DND-41 (cell line): ENCODE results near the gene ZFHX3.

Source experiments
- EZH2 ChIP-seq: IDR thresholded peaks from 3 replicates; pipeline ENCODE4 v1.6.1; 2012; ENCODE audit warnings: borderline replicate concordance, low read depth, mild to moderate bottlenecking, moderate library complexity, low read length, inconsistent platforms; ENCODE audit not compliant: severe bottlenecking
- TF ChIP-seq, protein P1 (sequence below): IDR thresholded peaks from 2 replicates; pipeline ENCODE4 v1.5.1; 2012; ENCODE audit warnings: borderline replicate concordance, low read length, moderate library complexity, mild to moderate bottlenecking; ENCODE audit not compliant: poor library complexity, severe bottlenecking; ENCODE audit errors: extremely low read depth

DNA sequence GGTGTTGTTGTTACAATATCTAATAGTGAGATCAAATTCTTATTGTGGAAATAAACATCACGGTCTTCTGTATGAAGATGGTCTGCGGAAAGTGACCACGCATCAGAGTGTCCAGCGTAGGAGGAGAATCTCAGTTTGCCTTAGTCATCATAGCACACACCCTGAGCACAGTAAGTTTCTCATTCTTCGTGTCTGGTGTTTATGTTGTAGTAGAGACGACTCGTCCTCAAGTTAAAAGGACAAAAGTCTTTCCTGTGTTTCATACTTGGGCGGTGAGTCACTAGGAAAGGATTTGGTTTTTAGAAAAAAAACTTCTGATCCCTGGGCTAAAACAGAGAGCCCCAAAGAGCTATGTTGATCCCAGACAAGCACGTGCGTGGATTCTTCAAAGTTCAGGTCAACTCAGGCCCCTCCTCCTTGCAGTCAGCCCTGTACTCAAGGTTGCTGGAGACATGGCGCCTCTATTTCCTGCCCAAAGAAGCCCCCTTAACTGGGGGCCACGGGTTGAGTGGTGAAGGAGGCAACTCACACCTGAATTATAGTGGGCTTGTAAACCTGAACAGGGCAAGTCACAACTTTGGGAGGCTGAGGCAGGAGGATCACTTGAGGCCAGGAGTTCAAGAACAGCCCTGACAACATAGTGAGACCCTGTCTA, 170.4 kb downstream of the ZFHX3 start:
- TF ChIP-seq, protein P1, sequence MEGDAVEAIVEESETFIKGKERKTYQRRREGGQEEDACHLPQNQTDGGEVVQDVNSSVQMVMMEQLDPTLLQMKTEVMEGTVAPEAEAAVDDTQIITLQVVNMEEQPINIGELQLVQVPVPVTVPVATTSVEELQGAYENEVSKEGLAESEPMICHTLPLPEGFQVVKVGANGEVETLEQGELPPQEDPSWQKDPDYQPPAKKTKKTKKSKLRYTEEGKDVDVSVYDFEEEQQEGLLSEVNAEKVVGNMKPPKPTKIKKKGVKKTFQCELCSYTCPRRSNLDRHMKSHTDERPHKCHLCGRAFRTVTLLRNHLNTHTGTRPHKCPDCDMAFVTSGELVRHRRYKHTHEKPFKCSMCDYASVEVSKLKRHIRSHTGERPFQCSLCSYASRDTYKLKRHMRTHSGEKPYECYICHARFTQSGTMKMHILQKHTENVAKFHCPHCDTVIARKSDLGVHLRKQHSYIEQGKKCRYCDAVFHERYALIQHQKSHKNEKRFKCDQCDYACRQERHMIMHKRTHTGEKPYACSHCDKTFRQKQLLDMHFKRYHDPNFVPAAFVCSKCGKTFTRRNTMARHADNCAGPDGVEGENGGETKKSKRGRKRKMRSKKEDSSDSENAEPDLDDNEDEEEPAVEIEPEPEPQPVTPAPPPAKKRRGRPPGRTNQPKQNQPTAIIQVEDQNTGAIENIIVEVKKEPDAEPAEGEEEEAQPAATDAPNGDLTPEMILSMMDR, result no peak
- no peak for TF ChIP-seq EZH2
